ENCODE measurements around the gene CD6.

The CD6 gene

DNA sequence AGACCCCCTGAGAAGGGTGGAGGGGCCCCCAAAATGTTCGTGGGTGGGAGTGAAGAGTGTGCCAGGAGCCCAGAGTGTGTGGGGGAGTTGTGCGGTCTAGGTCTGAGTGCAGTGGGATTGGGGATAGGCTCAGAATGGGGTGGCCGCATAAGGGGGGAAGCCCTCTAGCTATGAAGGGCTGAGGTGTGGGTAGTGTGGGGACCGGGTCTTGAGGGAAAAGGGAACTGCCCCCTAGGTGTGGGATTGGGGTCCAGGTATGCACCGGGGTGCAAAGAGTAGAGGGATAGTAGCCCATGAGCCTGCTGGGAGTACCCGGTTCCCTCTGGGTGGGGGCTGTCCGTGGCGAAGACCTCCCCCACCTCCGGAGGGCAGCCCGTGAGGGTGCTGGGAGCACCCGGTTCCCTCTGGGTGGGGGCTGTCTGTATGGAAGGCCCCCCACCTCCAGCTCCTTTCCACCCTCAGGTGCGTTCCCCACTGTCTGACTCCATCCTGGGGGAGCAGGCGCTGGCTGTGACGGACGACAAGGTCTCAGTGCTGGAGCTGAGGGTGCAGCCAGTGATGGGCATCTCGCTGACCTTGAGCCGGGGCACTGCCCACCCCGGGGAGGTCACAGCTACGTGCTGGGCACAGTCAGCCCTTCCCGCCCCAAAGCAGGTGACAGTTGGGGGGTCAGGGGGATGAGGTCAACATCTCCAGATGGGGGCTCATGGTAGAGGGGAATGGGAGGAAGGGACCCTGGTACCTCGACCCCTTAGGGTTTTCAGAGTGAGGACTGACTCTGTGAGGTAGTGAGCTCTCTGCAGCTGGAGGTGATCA is 36.5 kb upstream of the CD6 start:
- Histone ChIP-seq H3K4me3 (ENCODE audit: low read length in 2 of 2) (no peak overlapping the region), H3K9ac (ENCODE audit: low read depth in 1 of 2, low read length in 2 of 2) (no peak overlapping the region), H3K4me1 (ENCODE audit: control insufficient read depth in 2 of 2, insufficient read depth in 2 of 2, low read length in 2 of 2) (peaks cover 0 to 3% of the 10 kb centered on the region in 2 donors), H3K27me3 (ENCODE audit: control insufficient read depth in 2 of 2, insufficient read depth in 2 of 2, low read length in 2 of 2) (no peaks in the 10 kb centered on the region), H3K27ac (ENCODE audit: low read depth in 2 of 2, low read length in 2 of 2) (no peak overlapping the region), H3K36me3 (ENCODE audit: control insufficient read depth in 2 of 2, insufficient read depth in 2 of 2, low read length in 2 of 2) (peaks cover 0 to 4% of the 10 kb centered on the region in 2 donors), H3K9me3 (ENCODE audit: control insufficient read depth in 2 of 2, low read length in 2 of 2) (no peaks in the 10 kb centered on the region)

DNA sequence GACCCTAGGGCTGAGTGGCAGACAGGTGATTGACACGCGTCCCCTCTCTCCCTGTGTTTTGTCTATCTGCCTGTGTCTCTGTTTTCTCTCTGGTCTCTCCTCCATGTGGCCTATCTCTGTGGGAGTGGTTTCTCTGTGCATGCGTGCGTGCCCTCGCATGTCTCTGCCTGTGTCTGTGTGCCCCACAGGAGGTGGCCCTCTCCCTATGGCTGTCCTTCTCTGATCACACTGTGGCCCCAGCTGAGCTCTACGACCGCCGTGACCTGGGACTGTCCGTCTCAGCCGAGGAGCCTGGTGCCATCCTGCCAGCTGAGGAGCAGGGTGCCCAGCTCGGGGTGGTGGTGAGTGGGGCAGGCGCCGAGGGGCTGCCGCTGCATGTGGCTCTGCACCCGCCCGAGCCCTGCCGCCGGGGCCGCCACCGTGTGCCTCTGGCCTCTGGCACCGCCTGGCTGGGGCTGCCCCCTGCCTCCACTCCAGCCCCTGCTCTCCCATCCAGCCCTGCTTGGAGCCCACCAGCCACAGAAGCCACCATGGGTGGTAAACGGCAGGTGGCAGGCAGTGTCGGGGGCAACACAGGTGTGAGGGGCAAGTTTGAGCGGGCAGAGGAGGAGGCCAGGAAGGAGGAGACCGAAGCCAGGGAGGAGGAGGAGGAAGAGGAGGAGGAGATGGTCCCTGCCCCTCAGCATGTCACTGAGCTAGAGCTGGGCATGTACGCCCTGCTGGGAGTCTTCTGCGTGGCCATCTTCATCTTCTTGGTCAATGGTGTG is 35.6 kb upstream of the CD6 start:
- Histone ChIP-seq H3K27me3 (ENCODE audit: control insufficient read depth in 2 of 2, insufficient read depth in 2 of 2, low read length in 2 of 2) (no peaks in the 10 kb centered on the region), H3K9me3 (ENCODE audit: control insufficient read depth in 2 of 2, low read length in 2 of 2) (no peaks in the 10 kb centered on the region), H3K4me3 (ENCODE audit: low read length in 2 of 2) (no peak overlapping the region), H3K9ac (ENCODE audit: low read depth in 1 of 2, low read length in 2 of 2) (no peak overlapping the region), H3K36me3 (ENCODE audit: control insufficient read depth in 2 of 2, insufficient read depth in 2 of 2, low read length in 2 of 2) (peaks cover 0 to 4% of the 10 kb centered on the region in 2 donors), H3K4me1 (ENCODE audit: control insufficient read depth in 2 of 2, insufficient read depth in 2 of 2, low read length in 2 of 2) (peaks cover 0 to 3% of the 10 kb centered on the region in 2 donors), H3K27ac (ENCODE audit: low read depth in 2 of 2, low read length in 2 of 2) (no peak overlapping the region)

DNA sequence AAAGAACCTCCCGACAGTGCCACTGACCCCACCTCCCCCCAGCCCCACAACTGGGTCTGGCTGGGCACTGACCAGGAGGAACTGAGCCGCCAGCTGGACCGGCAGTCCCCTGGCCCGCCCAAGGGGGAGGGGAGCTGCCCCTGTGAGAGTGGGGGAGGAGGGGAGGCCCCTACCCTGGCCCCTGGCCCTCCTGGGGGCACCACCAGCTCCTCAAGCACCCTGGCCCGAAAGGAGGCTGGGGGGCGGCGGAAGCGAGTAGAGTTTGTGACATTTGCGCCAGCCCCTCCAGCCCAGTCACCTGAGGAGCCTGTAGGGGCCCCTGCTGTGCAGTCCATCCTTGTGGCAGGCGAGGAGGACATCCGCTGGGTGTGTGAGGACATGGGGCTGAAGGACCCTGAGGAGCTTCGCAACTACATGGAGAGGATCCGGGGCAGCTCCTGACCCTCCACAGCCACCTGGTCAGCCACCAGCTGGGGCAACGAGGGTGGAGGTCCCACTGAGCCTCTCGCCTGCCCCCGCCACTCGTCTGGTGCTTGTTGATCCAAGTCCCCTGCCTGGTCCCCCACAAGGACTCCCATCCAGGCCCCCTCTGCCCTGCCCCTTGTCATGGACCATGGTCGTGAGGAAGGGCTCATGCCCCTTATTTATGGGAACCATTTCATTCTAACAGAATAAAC is 34.9 kb upstream of the CD6 start:
- H3K36me3 ChIP-seq (ENCODE audit: control insufficient read depth in 2 of 2, insufficient read depth in 2 of 2, low read length in 2 of 2), result peaks cover 3 to 11% of the 10 kb centered on the region in 2 donors
- H3K4me1 ChIP-seq (ENCODE audit: control insufficient read depth in 2 of 2, insufficient read depth in 2 of 2, low read length in 2 of 2), result peaks cover 0 to 3% of the 10 kb centered on the region in 2 donors
- no peak overlapping the region for H3K9ac ChIP-seq (ENCODE audit: low read depth in 1 of 2, low read length in 2 of 2)
- no peaks in the 10 kb centered on the region for H3K27me3 ChIP-seq (ENCODE audit: control insufficient read depth in 2 of 2, insufficient read depth in 2 of 2, low read length in 2 of 2)
- no peak overlapping the region for H3K27ac ChIP-seq (ENCODE audit: low read depth in 2 of 2, low read length in 2 of 2)
- no peak overlapping the region for H3K4me3 ChIP-seq (ENCODE audit: low read length in 2 of 2)
- H3K9me3 ChIP-seq (ENCODE audit: control insufficient read depth in 2 of 2, low read length in 2 of 2), result no peaks in the 10 kb centered on the region

DNA sequence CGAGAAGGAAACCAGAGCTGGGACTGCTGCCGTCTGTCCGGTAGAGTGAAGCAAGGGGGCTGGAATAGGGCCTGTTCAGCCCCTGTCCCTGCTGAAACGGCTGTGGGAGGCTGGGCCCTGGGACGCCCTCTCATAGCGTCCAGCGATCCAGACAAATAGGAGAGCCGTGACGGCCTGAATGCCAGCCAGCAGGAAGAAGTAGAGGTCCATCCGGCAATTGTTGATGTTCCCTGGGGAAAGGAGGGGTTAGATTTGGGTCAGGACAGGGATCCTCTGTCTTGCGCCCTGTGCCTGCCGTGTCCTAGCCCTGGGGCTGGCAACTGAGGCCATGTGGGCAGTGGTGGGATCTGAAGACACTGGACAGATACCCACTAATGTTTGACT is 34.3 kb upstream of the CD6 start:
- H3K36me3 ChIP-seq (ENCODE audit: control insufficient read depth in 2 of 2, insufficient read depth in 2 of 2, low read length in 2 of 2), result peaks cover 6 to 16% of the 10 kb centered on the region in 2 donors
- H3K9ac ChIP-seq (ENCODE audit: low read depth in 1 of 2, low read length in 2 of 2), result no peak overlapping the region
- no peak overlapping the region for H3K4me3 ChIP-seq (ENCODE audit: low read length in 2 of 2)
- H3K27ac ChIP-seq (ENCODE audit: low read depth in 2 of 2, low read length in 2 of 2), result no peak overlapping the region
- H3K9me3 ChIP-seq (ENCODE audit: control insufficient read depth in 2 of 2, low read length in 2 of 2), result no peaks in the 10 kb centered on the region
- no peaks in the 10 kb centered on the region for H3K27me3 ChIP-seq (ENCODE audit: control insufficient read depth in 2 of 2, insufficient read depth in 2 of 2, low read length in 2 of 2)
- H3K4me1 ChIP-seq (ENCODE audit: control insufficient read depth in 2 of 2, insufficient read depth in 2 of 2, low read length in 2 of 2), result peaks cover 0 to 3% of the 10 kb centered on the region in 2 donors

DNA sequence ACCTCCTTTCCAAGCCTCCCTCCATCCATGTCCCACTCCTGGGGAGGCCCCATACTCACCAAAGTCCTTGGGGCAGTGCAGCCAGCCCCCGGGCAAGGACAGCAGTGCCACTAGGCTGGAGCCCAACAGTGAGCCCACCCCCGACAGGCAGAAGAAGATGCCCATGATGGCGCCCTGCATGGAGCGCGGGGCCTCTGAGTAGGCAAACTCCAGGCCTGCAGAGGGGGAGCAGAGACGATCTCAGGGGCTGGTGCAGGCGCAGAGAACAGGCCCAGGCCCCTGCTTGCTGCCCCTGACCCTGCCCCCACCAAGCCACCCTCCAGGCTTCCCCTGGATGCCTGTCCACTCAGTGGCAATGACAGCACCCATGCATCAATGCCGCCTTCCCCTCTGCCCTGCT is 33.7 kb upstream of the CD6 start:
- Histone ChIP-seq H3K9ac (ENCODE audit: low read depth in 1 of 2, low read length in 2 of 2) (no peak overlapping the region), H3K36me3 (ENCODE audit: control insufficient read depth in 2 of 2, insufficient read depth in 2 of 2, low read length in 2 of 2) (peaks cover 6 to 20% of the 10 kb centered on the region in 2 donors), H3K4me1 (ENCODE audit: control insufficient read depth in 2 of 2, insufficient read depth in 2 of 2, low read length in 2 of 2) (peaks cover under 1 to 4% of the 10 kb centered on the region in 2 donors), H3K27me3 (ENCODE audit: control insufficient read depth in 2 of 2, insufficient read depth in 2 of 2, low read length in 2 of 2) (no peaks in the 10 kb centered on the region), H3K9me3 (ENCODE audit: control insufficient read depth in 2 of 2, low read length in 2 of 2) (no peaks in the 10 kb centered on the region), H3K27ac (ENCODE audit: low read depth in 2 of 2, low read length in 2 of 2) (no peak overlapping the region), H3K4me3 (ENCODE audit: low read length in 2 of 2) (no peak overlapping the region)

DNA sequence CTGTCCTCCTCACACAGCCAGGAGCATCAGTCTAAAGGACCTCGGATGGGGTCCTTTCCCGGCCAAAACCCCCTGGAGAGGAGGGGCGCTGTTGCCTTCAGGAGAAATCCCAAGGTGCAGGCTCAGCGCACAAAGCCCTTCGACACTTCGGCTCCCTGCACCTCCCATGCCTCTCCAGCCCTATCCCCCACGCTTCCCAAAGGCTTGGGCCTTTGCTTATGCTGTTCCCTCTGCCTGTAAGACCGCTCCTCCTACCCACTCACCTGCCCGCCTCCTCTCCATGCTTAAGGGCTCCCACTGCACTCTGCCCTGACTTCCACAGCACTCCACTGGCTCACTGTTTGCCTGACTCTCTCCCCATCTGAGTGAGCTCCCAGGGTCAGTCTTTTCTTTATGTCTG is 33.0 kb upstream of the CD6 start:
- peaks cover 6 to 22% of the 10 kb centered on the region in 2 donors for H3K36me3 ChIP-seq (ENCODE audit: control insufficient read depth in 2 of 2, insufficient read depth in 2 of 2, low read length in 2 of 2)
- no peak overlapping the region for H3K4me3 ChIP-seq (ENCODE audit: low read length in 2 of 2)
- H3K9ac ChIP-seq (ENCODE audit: low read depth in 1 of 2, low read length in 2 of 2), result no peak overlapping the region
- H3K4me1 ChIP-seq (ENCODE audit: control insufficient read depth in 2 of 2, insufficient read depth in 2 of 2, low read length in 2 of 2), result peaks cover 0 to 4% of the 10 kb centered on the region in 2 donors
- no peak overlapping the region for H3K27ac ChIP-seq (ENCODE audit: low read depth in 2 of 2, low read length in 2 of 2)
- H3K9me3 ChIP-seq (ENCODE audit: control insufficient read depth in 2 of 2, low read length in 2 of 2), result no peaks in the 10 kb centered on the region
- no peaks in the 10 kb centered on the region for H3K27me3 ChIP-seq (ENCODE audit: control insufficient read depth in 2 of 2, insufficient read depth in 2 of 2, low read length in 2 of 2)

DNA sequence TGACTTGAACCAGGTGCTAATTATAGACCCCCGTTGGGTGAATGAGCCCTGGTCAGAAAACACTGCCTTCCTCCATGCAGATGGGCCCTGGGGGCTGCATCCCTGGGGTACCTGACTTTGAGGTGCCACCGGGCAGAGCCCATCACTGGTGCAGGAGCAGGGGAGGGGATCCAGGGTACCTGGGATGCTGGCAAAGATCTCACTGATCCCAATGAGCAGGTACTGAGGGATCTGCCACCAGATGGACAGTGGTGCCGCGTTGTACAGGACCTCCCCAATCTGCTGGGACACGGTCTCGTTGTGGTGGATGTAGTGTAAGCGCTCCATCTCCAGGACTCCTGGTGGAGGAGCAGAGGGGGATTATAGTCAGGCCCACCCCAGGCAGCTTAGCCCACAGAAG is 32.2 kb upstream of the CD6 start:
- Histone ChIP-seq H3K36me3 (ENCODE audit: control insufficient read depth in 2 of 2, insufficient read depth in 2 of 2, low read length in 2 of 2) (peaks cover 6 to 22% of the 10 kb centered on the region in 2 donors), H3K9me3 (ENCODE audit: control insufficient read depth in 2 of 2, low read length in 2 of 2) (no peaks in the 10 kb centered on the region), H3K27me3 (ENCODE audit: control insufficient read depth in 2 of 2, insufficient read depth in 2 of 2, low read length in 2 of 2) (no peaks in the 10 kb centered on the region), H3K27ac (ENCODE audit: low read depth in 2 of 2, low read length in 2 of 2) (no peak overlapping the region), H3K4me1 (ENCODE audit: control insufficient read depth in 2 of 2, insufficient read depth in 2 of 2, low read length in 2 of 2) (peaks cover 0 to 4% of the 10 kb centered on the region in 2 donors), H3K4me3 (ENCODE audit: low read length in 2 of 2) (no peak overlapping the region), H3K9ac (ENCODE audit: low read depth in 1 of 2, low read length in 2 of 2) (no peak overlapping the region)

DNA sequence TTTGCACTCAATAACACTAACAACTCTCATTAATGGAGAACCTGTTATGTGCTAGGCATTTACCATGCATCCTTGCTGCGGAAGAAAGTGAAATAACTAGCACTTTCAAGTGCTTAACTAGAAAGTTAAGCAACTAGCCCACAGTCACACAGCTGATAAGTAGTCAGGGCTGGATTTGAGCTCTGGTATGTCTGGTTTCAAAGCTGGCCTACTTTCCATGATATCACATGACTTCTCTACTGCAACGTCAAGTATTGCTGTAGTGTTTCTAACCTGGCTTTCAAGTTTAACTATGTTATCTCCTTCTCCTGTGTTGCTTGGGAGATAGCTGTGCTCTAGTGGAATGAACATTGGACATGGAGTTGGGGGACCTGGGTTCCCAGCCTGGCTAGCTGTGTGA is 31.6 kb upstream of the CD6 start:
- no peak overlapping the region for H3K27ac ChIP-seq (ENCODE audit: low read depth in 2 of 2, low read length in 2 of 2)
- no peak overlapping the region for H3K9ac ChIP-seq (ENCODE audit: low read depth in 1 of 2, low read length in 2 of 2)
- H3K36me3 ChIP-seq (ENCODE audit: control insufficient read depth in 2 of 2, insufficient read depth in 2 of 2, low read length in 2 of 2), result peaks cover 6 to 22% of the 10 kb centered on the region in 2 donors
- peaks cover 0 to 4% of the 10 kb centered on the region in 2 donors for H3K4me1 ChIP-seq (ENCODE audit: control insufficient read depth in 2 of 2, insufficient read depth in 2 of 2, low read length in 2 of 2)
- H3K4me3 ChIP-seq (ENCODE audit: low read length in 2 of 2), result no peak overlapping the region
- H3K9me3 ChIP-seq (ENCODE audit: control insufficient read depth in 2 of 2, low read length in 2 of 2), result no peaks in the 10 kb centered on the region
- H3K27me3 ChIP-seq (ENCODE audit: control insufficient read depth in 2 of 2, insufficient read depth in 2 of 2, low read length in 2 of 2), result no peaks in the 10 kb centered on the region

DNA sequence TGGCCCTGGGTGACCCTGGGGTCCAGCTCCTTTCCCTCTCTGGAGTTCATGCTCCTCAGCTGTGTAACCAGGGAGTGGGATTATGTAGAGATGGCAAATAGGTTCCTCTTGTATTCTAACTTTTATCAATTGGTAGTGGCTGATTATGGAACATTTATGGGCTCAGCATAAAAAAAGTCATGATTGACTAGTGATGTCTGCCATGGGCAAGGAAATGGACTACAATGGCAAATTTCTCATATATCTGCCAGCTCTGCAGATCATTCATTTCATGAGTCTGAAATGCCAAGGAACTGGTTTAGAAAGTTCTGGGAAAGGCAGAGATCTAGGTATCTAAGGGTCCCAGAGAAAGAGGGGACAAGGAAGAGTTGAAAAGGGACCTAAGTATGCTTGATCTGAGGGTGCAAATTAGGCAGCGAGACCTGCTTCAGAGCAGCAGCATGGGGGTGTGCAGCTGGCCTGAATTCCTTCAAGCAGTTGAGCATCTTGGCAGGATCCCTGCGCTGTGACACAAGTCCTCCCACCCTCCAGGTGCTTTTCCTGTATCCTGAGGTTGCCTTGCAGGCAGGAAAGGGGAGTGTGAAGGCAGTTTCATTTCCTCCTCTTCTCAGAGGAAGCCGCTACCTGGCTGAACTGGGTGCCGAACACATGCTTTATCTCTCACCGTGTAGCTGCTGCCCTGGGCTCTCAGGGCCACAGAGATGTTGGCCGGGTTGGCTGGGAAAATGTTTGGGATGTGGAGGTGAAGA is 29.9 kb upstream of the CD6 start:
- no peaks in the 10 kb centered on the region for H3K27me3 ChIP-seq (ENCODE audit: control insufficient read depth in 2 of 2, insufficient read depth in 2 of 2, low read length in 2 of 2)
- H3K9ac ChIP-seq (ENCODE audit: low read depth in 1 of 2, low read length in 2 of 2), result no peak overlapping the region
- H3K4me3 ChIP-seq (ENCODE audit: low read length in 2 of 2), result no peak overlapping the region
- peaks cover 9 to 22% of the 10 kb centered on the region in 2 donors for H3K36me3 ChIP-seq (ENCODE audit: control insufficient read depth in 2 of 2, insufficient read depth in 2 of 2, low read length in 2 of 2)
- no peak overlapping the region for H3K27ac ChIP-seq (ENCODE audit: low read depth in 2 of 2, low read length in 2 of 2)
- H3K9me3 ChIP-seq (ENCODE audit: control insufficient read depth in 2 of 2, low read length in 2 of 2), result no peaks in the 10 kb centered on the region
- peaks cover 0 to 4% of the 10 kb centered on the region in 2 donors for H3K4me1 ChIP-seq (ENCODE audit: control insufficient read depth in 2 of 2, insufficient read depth in 2 of 2, low read length in 2 of 2)

Data from mucosa of rectum (tissue), 2 donors.